Activated gamma-delta T cell treated with anti-CD3 and anti-CD28 coated beads, Interleukin-2, amount 50 U/mL, for 16 hours (primary cell): Measurements from ENCODE around the gene ZNF883.
"Not testable (repeated sequence)": the region's sequence is repeated elsewhere in the genome, so short reads cannot be mapped to it uniquely, and the experiment has no call there.

Experiments
- DNase-seq: peaks from one replicate; pipeline ENCODE4 v3.0.0-alpha.2; 2020; ENCODE audit warnings: low read depth

Gene ZNF883

GRCh38 chr9:113011911-113012381, at the start of gene ZNF883:
Gene ZNF883, minus strand, starts transcription at chr9:113012192.
- no peak for DNase-seq

- DNase-seq: not testable (repeated sequence)
Observed at GRCh38 chr9:113061072-113061850, 49.3 kb upstream of the ZNF883 start.

- DNase-seq: not testable (repeated sequence)
Observed at GRCh38 chr9:113059581-113060284, 47.7 kb upstream of the ZNF883 start.

- DNase-seq: no peak
Observed at GRCh38 chr9:113057193-113057592, 45.2 kb upstream of the ZNF883 start.

- DNase-seq: peak; percentile 39
Observed at GRCh38 chr9:113056191-113057106, 44.5 kb upstream of the ZNF883 start, which contains the start of gene ZFP37. Gene ZFP37, minus strand, starts transcription at chr9:113056724. Its CDS starts 36 bp downstream, at chr9:113056688.

GRCh38 chr9:113042884-113043657, 31.1 kb upstream of the ZNF883 start:
- DNase-seq: no peak

GRCh38 chr9:113026200-113026599, 14.2 kb upstream of the ZNF883 start:
- no peak for DNase-seq

- DNase-seq: no peak
Observed at GRCh38 chr9:113018247-113018646, 6.3 kb upstream of the ZNF883 start.

GRCh38 chr9:113012492-113012891, 500 bp upstream of the ZNF883 start:
- no peak for DNase-seq

GRCh38 chr9:113005777-113006176, 6.2 kb downstream of the ZNF883 start:
- DNase-seq: no peak

- DNase-seq: no peak
Observed at GRCh38 chr9:112997236-112997941, 14.6 kb downstream of the ZNF883 start.

- no peak for DNase-seq
Observed at GRCh38 chr9:112971415-112971814, 40.6 kb downstream of the ZNF883 start.

GRCh38 chr9:112970939-112971338, 41.1 kb downstream of the ZNF883 start:
- no peak for DNase-seq

GRCh38 chr9:112969730-112970129, 42.3 kb downstream of the ZNF883 start:
- no peak for DNase-seq

- no peak for DNase-seq
Observed at GRCh38 chr9:112955550-112955949, 56.4 kb downstream of the ZNF883 start.

GRCh38 chr9:112945620-112946208, 66.3 kb downstream of the ZNF883 start:
- no peak for DNase-seq

GRCh38 chr9:112939418-112939817, 72.6 kb downstream of the ZNF883 start:
- DNase-seq: no peak

- no peak for DNase-seq
Observed at GRCh38 chr9:112933696-112934095, 78.3 kb downstream of the ZNF883 start.

- DNase-seq: no peak
Observed at GRCh38 chr9:112925058-112925641, 86.8 kb downstream of the ZNF883 start.

GRCh38 chr9:112921549-112921948, 90.4 kb downstream of the ZNF883 start:
- no peak for DNase-seq
